ENCODE measurements around the gene GPR142.
"Not testable (repeated sequence)": the region's sequence is repeated elsewhere in the genome, so short reads cannot be mapped to it uniquely, and the experiment has no call there.

Gene GPR142

DNA sequence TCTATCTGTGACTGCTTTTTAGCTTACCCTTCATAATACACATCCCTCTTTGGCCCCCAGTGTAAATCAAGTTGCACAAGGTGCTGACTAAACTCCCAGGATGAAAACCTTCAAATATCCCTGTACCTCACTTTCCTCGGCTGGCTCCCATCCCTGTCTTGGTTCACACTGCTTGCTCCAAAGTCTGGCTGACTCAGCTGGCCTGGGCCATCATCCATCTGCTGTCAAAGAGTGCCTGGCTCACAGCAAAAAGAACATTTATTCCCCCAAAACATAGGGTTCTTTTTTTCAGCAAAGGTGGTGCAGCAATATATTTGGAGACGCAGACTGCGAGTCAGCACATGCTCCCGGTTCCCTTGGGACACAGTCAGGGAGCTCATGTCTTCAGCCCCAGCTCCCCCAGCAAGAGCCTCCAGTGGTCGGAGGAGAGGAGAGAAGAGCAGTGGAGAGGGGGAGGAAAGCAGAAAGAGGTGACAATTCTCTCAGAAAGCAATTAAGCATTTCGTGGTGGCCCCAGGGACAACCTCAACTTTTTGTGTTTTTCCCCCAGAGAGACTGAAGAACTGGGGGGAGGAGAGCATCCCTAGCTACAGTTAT, 26.1 kb downstream of the GPR142 start:
- no peak for DNase-seq (ENCODE audit: low read depth)

DNA sequence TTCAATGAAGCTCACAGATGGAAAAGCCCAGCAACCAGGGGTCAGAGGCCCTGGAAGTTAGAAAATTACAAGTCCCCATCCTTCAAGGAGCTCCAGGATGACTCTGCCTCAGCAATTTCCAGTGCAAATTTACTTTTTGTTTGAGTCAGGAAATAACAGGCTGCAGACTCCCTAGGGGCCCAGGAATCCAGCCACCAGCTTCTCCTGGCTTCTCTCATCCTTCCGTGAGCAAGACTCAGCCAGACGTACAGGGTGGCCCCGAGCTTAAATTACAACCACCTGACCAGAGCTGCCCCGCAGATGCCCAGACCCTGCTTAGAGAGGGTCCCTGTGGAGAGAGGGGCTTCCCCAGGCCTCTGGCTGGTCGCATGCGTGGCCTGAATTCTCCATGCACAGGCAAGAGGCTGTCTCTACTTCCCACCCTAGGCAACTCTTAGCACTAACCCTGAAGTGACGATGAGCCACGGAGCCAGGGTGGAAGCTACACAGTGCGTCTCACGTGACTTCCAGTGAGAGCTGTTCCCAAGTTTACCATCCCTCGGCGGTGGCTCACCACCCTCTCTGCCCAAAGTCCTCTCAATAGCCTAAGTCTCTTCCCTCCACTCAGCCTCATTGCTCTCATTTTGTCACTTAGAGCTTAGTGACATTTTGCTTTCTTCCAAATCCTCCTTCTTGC, 27.1 kb downstream of the GPR142 start:
- DNase-seq (ENCODE audit: low read depth) = no peak

DNA sequence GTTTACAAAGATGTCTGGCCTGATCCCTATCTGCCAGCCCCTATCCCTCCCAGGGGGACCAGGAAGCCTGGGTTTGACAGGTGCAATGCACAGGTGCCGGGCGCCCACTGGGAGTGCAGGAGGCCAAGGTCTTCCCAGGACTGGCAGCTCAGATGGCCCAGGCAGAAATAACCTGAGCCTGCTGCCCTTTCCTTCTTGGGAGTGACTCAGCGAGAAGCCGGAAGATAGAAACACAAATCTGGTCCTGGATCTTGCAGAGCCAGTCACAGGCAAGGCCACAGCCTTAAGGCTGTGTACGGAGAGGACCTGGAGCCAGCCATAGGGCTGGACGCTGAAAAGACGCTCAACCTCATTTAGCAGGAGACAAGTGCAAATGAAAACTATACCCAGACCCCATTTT, 27.7 kb downstream of the GPR142 start:
- DNase-seq (ENCODE audit: low read depth) = no peak

DNA sequence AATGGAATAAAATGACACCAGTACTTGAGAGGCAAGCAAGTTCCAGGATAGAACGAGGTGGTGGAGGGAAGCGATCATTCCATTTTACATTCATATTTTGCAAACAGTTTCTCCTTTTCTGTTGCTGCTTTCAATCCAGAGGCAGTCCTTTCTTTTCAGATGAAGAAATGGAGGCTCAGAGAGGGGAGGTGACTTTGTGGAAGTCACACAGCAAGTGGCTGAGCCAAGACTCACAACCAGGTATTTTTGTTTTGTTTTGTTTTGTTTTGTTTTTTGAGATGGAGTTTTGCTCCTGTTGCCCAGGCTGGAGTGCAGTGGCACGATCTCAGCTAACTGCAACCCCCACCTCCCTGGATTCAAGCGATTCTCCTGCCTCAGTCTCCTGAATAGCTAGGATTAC, 29.3 kb downstream of the GPR142 start:
- DNase-seq (ENCODE audit: low read depth) = no peak

DNA sequence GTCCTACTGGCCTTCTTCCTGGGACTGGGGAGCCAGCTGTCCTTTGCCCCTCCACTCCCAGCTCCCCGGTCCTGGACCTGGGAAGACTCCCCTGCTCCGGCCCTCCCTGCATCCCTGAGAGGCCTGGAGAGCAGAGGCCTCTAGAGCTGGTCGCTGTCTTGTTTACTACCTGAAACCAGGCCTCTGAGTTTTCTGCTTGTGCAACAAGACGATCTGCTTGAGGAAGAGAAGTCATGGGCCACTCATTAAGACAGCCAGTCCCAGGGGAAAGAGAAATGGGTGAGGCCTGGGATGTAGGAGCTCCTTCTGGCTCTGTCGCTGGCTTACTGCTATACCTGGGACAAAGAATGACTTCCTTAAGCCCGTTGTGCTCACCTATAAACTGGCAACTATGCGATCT, 34.7 kb downstream of the GPR142 start:
- no peak for DNase-seq (ENCODE audit: low read depth)

DNA sequence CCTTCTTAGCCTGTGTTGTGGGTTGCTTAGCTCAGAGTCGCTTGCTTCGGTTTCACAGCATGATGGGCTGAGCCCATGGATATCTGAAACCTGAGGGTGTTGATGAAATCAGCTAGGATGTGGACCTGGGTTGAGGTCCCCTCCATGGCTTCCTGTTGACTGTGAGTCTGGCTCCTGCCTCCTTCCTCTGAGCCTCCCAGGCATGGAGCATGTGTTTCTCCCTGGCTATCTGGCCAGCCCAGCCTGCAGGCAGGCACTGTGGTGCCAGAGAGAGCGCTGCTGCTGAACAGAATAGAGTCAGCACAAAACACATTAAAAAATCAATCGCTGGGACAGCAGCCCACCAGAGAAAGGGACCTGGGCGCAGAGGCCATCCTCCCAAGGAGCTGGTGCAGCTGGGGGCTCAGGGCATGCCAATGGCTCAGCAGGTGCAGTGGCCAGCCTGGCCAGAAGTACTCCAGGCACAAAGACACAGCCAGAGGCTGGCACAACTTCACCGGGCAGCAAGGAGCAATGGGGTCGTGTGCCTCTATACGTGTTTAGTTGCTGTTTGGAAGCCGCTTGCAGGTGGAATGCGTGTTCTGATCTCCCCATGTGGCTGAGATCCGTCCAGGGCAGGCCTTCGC, 36.3 kb downstream of the GPR142 start:
- DNase-seq (ENCODE audit: low read depth) = no peak

DNA sequence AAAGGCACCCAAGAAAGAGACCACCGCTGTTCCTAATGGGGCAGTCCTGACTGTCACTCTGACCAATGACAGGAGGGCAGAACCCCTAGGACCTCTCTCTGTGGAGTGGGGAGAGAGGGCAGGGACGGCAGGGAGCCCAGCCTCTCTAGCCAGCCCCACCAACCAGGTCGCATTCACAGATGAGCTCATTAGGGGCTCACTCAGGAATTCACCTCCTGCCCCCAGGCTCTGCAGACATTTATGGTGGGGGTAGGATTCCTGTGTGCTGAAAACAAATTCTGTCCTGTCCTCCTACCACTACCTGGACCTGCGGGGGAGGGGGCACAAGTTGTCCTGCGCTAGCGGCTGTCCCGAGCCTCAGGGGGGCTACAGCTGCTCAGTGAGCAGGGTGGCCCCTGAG, 36.9 kb downstream of the GPR142 start:
- DNase-seq (ENCODE audit: low read depth) = no peak

DNA sequence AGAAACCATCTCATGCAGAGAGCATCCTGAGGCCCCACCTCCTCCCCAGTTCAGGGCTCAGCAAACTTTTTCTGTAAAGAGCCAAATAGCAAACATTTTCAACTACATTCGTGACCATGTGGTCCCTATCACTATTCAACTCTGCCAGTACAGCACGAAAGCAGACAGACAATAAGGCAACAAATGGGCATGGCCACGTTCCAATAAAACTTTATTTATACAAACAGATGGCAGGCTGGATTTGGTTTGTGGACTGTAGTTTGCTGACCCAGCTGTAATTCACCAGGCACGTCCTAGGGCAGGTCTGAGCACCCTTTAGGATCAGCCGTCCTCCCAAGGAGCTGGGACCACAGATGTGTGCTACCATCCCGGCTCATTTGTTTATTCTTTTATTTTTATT, 37.5 kb downstream of the GPR142 start:
- no peak for DNase-seq (ENCODE audit: low read depth)

DNA sequence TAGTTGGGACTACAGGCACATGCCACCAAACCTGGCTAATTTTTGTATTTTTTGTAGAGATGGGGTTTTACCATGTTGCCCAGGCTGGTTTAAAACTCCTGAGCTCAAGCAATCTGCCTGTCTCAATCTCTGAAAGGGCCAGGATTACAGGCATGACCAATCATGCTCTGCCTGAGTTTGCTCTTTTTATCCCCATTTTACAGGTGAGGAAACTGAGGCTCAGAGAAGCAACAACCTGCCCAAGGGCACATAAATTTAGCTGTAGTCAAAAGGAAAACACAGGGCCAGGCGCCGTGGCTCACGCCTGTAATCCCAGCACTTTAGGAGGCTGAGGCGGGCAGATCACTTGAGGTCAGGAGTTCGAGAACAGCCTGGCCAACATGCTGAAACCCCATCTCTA, 38.0 kb downstream of the GPR142 start:
- not testable (repeated sequence) for DNase-seq (ENCODE audit: low read depth)

DNA sequence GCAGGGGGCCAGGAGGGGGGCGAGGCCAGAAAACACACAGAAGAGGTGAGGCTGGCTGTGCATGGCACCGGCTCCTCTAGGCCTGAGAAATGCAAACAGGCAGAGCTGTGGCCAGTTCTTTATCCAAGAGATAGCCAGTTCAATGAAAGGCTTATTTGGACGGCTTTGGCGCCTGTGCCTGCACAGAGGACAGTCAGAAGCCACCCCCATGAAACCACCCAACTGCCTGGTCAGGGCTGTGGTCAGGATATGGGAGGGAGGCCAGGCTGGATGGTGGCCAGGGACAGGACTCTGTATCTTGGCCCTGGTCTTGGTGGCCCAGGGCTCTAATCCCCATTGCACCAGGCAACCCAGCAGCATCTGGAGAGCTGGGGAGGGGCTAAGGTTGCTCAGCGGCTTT, 40.1 kb downstream of the GPR142 start:
- no peak for DNase-seq (ENCODE audit: low read depth)

DNA sequence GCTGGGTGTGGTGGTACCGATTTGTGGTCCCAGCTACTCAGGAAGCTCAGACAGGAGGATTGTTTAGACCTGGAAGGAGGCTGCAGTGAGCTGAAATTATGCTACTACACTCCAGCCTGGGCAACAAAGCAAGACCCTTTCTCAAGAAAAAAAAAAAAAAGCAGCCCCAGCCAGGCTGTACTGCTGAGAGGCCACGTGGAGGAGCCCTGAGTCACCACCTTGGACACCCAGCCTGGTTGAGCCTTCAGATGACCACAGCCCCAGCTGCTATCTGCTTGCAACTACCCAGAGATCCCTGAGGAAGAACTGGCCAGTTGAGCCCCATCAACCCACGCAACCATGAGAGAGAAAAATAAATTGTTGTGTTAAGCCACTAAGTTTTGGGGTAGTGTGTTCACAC, 41.0 kb downstream of the GPR142 start:
- DNase-seq (ENCODE audit: low read depth) = no peak

DNA sequence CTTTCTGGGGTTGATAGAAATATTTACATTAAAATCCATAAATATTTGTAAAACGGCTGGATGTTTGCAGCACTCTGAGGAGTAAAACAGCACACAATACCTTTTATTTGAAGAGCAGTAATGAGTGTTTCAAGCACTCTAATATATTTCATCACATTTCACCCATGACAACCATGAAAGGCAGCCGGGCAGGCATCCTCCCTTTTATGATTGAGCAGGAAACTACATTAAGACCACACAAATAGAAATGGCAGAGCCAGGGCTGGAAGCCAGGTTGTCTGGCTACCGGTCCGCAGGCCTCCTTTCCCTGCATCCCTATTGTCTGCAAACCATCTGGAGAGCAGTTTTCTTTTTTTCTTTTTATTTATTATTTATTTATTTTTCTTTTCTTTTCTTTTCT, 41.5 kb downstream of the GPR142 start:
- DNase-seq (ENCODE audit: low read depth) = no peak

DNA sequence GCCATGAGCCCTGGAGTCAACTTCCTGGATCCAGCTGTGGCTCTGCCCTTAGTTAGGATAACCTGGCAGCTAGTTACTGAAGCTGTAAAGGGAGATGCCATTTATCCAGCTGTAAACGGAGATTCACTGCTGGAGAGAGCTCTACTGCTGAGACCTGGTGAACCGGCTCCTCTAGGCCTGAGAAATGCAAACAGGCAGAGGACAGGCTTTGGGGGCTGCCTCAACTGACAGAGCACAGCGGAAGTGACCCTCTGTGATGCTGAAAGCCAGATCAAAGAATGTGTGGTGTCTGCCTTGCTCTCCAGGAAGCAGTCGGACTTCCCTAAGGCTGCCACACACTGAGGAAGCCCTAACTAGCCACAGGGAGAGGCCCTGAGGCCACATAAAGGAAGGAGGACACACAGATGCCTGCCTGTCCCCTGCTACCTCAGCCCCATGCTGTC, 42.7 kb downstream of the GPR142 start:
- no peak for DNase-seq (ENCODE audit: low read depth)

DNA sequence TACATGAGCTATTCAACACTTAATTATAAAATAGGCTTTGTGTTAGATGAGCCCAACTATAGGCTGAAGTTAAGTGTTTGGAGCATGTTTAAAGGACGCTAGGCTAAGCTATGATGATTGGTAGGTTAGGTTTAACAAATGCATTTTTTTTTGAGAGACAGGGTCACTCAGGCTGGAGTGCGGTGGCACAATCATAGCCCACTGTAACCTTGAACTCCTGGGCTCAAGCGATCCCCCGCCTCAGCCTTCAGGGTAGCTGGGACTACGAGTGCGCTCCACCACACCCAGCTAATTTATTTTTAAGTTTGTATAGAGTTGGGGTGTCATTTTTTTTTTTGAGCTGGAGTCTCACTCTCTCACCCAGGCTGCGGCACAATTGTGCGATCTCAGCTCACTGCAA, 45.3 kb downstream of the GPR142 start:
- no peak for DNase-seq (ENCODE audit: low read depth)

DNA sequence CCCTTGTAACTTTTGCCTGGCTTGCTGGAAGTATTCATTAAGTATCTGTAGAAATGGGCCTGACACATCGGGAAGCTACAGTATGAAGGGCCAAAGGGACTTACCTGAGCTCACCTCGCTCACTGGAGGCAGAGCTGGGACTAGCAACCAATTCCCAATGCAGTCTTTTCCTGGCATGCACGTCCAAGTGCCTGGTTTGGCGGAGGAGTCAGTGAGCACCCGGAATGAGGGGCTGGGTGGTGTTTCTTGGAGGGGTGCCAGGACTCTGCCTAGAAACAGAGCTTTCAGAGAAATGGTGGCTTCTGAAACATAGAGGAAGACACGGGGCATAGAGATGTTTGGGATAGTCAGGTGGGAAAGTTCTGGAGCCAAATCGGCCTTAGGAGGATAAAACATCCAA, 46.2 kb downstream of the GPR142 start:
- no peak for DNase-seq (ENCODE audit: low read depth)

DNA sequence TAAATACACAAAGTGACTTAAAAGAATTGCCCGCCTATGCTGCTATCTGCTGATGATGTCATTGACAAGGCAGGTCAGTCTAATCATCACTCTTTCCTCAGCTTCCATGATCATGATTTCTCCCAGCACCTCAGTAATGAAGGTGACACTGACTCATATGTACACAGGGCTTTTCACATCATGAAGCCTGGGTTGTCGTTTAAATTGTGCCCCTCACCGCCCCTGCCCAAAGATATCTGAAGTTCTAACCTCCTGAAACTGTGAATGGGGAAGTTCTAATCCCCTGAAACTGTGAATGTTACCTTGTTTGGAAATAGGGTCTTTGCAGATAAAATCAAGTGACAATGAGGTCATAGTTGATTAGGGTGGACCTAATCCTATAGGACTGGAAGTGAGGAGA, 47.2 kb downstream of the GPR142 start:
- no peak for DNase-seq (ENCODE audit: low read depth)

DNA sequence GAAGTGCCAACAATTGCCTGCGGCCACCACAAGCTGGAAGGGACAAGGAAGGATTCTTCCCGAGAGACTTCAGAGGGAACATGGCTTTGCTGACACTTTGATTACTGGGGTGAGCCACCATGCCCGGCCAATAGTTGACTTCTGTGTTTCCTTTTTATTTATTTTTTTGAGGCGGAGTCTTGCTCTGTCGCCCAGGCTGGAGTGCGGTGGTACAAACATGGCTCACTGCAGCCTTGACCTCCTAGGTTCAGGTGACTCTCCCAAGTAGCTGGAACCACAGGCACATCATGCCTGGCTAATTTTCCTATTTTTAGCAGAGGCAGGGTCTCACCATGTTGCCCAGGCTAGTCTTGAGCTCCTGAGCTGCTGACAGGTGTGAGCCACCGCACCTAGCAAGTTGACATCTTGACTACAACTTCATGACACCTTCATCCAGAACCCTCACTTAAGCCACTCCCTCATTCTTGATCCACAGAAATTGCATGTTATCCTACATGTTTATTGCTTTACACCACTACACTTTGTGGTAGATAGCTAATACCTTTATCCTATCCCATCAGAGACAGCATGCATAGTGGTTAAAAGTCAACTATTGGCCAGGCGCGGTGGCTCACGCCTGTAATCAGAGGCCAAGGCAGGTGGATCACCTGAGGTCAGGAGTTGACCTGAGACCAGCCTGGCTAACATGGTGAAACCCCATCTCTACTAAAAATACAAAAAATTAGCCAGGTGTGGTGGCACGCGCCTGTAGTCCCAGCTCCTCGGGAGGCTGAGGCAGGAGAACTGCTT, 48.5 kb downstream of the GPR142 start:
- no peak for DNase-seq (ENCODE audit: low read depth)

DNA sequence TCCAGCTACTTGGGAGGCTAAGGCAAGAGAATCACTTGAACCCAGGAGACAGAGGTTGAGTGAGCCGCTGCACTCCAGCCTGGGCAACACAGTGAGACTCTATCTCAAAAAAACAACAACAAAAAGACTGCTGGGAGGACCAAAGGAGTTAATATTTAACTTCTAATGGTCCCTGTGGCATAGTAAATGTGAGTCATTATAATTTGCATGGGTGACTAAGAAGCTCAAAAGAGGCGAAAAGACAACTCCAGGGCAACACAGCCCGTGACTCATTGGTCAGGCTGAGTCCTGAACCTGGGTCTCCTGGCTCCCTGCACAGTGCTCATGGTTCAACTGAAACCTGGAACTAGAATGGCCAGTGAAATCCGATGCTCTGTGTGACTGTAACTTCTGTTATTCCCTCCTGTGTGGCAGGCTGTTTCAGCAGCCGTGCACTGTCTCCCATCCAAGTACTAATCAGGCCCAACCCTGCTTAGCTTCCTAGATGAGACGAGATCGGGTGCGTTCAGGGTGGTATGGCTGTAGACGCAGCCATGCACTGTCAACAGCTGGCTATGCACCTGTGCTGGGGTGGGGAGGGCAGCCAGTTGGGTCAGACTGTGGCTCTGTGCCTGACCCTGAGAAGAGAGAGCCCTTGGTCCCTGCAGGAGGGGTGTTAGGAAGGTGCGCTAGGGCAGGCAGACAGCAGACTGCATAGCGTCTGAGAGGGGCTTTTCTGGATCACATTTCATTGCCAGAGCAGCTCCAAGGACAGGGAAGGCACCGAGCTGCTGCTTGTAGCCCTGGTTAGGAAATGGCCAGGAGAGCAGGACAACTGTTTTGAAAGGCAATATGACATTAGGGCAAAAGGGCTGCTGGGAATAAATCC, 50.1 kb downstream of the GPR142 start:
- no peak for DNase-seq (ENCODE audit: low read depth)

DNA sequence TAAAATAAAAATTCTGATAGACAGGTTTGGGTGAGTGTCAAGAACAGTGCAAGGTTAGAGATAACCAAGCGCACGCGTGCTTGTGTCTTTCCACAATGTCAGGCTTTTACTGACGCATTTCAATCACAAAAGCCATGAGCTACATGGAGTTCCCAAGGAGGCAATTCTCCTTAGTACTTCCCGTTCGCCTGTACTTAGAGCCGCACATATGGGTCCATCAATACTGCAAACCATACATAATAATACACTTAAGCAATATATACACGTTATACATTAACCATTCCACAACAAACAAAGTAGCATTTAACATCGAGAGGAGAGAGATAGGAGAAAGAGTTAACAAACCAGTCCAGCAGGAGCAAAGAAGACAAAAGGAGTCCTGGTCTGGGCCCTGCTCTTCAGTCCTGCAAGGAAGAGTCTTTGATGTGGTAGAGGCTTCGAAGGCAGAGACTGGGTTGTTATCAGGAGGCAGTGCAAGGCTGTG, 52.7 kb downstream of the GPR142 start:
- DNase-seq (ENCODE audit: low read depth) = no peak
